Iris pigment epithelial cell (primary cell): ENCODE results near the gene PLXNA4.
"Not testable (repeated sequence)": the region's sequence is repeated elsewhere in the genome, so short reads cannot be mapped to it uniquely, and the experiment has no call there.

Experiments used
- DNase-seq: peaks from one replicate; pipeline ENCODE4 v3.0.0-alpha.2; 2011; ENCODE audit warnings: low read depth

Gene PLXNA4

DNA sequence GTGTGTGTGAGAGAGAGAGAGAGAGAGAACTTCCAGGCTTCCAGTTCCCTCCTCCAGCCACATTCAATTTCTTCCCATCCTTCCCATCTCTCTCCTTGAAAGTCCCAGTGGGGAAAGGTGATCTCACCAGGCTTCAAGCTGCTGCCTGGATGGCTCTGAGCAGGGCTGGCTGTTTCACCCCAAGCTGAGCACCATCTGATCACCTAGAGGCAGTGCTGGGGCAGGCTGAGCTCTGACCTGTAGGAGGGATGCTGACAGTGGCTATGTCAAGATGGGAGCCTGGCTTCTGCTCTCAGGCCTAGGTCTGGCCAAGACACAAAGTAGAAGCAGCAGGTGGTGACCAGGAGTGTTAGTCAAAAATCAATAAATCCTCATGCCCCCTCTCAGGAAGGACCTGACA, 370.8 kb downstream of the PLXNA4 start:
- no peak for DNase-seq

DNA sequence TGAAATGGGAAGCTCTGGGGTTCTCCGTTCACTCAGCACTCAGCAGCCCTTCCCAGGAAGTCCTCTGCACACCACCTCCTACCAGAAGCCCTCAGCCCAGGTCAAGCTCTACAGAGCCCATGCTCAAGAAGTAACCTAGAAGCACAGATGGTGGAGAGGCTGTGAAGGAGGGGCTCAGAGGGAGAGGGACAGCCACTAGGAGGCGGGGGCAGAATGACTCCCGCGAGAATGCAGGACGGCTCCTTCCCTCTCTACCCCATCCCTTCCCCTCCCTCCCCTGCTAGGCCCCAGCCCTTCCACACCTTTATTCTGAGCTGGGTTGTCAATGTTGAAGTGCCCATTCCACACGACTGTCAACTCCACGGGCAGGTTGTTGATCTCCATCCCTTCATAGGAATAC, 373.2 kb downstream of the PLXNA4 start:
- no peak for DNase-seq

DNA sequence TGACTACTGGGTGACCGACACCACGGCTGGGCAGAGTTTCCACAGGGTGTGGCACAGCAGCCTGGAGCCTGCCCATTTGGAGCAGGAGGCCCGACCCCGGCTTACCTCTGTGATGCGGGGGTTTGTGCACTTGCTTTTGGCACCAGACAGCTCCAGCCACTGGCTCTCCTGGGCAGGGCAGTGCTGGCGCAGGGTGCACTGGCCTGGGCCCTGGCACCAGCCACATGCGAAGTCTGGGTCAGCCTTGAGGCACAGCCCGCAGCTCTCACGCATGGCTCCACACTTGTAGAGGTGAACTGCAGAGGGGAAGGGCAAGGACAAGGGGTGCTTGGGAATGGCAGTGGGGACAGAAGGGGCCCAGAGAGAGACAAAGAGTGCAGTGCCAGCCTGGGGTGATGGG, 373.7 kb downstream of the PLXNA4 start:
- DNase-seq: no peak

DNA sequence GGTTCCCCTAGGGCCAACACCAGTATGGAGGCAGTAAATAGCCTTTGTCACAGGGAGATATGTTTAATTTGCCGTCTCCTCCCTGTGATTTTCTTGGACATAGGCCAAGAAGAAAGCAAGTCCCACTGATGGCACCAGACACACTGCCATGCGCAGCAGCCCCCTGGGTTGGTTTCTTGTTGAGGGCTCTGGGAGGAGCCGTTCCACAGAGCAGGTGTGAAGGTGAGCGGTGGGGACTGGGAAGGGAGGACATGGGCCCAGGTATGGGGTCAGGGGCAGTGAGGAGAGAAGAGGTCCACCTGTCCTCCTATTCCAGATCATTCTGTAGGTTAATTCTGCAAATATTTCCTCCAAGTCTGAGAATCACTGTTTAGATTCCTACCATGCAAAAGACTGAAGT, 376.1 kb downstream of the PLXNA4 start:
- no peak for DNase-seq

DNA sequence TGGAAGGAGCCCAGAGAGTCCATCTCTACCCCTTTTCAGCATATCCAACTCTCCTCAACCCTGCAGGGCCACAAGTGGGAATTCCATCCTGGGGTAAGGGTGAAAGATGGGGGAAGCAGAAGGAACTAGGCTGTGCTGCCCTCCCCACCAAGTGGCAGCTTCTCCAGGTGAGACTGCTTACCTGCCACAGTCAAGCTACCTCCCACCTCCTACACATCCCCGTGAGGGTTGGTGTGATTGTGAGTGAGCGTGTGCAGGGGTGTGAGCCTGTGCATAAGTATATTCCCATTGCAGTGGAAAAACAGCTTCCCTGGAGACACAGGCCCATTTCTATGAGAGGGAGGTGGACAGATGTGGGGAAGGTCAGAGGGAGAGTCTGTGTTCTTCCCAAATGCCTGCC, 376.6 kb downstream of the PLXNA4 start:
- DNase-seq: no peak

DNA sequence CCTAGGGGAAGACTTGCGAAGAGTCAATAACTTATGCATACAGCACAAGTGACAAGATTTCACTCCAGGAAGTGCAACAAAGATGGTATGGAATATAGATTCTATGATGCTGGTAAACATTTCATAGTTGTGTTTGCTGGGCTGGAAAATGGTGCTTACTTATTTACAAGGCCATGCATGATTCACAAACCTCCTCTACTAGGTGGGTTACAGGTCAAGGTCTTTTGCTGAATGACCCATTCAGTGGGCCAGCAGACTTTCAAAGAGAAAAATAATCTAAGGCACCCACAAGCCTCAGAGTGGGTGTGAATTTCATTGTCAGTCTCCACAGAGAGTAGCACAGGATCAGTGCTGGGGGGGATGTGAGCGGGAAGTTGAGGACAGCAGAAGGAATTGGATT, 378.5 kb downstream of the PLXNA4 start:
- no peak for DNase-seq

DNA sequence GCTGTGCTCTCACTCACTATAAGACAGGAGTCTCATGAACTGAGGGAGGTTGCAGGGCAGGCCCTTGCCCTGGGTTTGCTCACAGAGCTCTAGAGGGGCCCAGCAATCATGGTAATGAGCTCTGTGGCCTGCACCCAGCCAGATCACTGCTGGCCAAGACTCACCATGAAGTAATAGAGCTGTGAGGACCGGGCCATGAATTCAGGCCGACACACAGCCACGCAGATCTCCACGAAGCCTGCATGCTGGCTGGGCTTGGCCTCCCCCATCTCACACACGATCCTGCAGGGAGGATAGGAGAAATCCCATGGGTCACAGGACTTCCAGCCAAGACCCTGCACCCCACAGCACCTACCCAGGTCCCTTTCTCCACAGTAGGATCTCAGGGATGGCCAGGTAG, 382.4 kb downstream of the PLXNA4 start:
- no peak for DNase-seq

DNA sequence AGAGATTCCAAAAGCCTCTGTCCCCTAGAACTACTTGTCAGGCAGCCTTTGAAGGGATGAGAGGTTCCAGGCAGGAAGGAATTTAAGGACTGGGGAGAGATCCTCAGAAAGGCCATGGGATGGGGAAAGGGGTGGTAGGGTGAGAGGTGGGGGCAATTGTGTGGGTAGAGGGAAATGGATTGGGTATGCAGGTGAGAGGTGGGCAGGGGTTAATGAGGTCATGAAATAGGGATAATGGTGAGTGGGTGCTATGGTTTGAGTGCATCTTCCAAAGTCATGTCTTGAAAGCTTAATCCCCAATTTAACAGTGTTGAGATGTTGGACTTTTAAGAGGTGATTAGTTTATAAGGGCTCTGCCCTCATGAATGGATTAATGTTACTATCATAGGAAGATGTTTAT, 383.5 kb downstream of the PLXNA4 start:
- DNase-seq: no peak

DNA sequence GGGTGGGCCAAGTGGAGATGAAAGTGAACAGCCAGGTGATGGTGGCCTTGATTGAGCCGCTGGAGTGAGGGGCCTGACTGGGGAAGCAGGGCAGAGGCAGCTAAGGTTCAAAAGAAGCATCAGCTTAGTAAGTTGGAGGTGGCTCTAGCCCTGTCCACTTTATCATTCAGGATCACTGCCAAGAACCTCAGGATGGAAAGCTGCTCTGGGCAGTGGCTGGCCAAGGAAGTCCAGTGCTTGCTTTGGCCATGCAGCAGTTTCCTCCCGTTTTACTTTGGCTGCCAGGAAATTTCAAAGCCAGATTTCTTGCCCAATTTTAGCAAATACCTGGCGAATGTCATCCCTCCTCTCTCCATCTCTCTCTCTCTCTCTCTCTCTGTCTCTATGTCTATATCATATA, 384.9 kb downstream of the PLXNA4 start:
- no peak for DNase-seq

DNA sequence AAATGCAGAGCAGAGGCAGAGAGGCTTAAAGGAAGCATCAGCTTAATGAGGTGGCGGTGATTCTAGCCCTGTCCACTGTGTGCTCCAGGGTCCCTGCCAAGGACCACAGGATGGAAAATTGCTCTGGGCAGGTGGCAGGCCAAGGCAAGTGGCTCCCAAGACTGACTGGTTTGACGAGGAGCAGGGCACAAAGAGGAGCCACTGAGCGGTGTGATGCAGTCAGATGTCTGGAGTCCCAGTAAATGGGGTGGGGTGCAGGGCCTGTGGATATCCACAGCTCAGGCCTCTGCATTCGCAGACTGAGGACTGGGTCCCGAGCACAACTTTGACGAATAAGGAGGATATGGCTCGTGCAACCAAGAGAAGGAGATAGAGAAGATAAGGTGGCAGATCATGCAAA, 385.6 kb downstream of the PLXNA4 start:
- DNase-seq: no peak

DNA sequence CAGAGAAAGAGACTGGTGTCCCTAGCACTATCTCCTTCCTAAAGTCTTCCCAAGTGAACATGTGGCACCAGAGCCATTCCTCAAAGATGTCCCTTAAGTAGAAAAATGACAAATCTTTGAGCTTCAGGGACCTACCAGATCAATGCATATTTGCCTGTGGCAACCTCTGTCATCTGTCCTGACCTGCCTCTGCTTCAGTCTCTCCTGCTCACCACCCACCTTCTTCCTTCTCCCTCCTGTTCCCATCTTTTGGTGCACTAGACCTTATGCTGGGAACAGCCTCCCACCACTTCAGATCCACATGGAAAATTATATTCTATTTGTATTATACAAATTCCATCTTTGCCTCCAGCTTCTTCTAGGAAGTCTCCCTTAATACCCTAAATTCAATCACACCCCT, 386.4 kb downstream of the PLXNA4 start:
- DNase-seq: no peak

DNA sequence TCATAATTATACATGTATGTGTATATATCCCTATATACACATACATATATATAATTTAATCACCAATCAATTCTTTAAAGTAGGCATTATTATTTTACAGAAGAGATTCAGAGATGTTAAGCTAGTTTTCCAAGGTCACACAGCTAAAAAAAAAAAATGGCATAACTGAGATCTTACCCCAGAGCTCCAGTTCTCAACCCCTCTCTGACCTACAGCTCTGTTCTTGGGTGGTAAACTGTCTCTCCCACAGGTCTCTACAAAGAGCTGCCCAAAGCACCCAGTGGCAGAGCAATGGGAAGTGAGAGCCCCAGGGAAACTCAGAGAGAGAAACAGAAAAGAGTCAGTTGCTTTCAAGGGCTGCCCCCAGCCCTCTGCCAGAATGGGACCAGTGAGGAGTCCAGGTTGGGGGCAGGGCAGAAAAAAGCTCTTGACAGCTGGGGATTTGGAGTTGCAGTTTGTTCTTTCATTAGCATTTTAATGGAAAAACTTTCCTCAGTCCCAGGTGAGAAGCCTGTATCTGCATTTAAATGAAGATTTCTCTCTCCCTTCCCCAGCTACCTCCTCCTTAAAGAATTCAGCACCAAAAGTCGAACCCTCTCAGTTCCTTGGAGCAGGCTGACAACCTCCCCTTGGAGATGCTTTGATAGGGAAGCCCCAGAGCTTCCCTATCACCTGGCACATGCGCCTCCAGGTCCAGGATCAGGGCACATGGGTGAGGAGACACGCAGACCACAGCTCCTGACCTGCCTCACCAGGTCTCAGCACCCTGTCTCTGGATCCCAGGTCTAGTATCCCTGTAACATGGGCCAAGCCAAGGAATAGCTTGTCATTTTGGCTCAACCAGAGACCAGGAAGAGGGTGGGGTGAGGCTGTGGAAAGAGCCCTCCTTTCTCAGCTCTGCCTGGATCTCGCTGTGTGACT, 388.1 kb downstream of the PLXNA4 start:
- DNase-seq: no peak

DNA sequence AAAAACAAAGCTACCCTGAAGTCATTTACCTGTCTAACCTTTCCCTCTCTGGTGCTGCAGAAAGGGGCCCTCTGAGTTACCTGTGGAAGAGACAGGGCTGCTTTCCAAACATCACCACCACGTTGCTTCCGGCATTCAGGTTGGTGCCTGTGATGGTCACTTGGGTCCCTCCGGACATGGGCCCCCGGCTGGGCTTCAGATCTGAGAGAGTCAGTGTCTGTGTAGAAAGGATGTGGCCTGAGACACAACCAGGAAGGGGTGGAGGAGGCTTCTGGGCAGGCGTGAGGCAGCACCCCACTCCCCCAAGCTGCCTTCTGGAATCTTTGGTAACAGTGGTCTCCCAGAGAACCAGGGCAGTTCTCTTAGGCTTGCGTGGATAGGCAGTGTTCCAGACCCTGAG, 388.9 kb downstream of the PLXNA4 start:
- DNase-seq: no peak

DNA sequence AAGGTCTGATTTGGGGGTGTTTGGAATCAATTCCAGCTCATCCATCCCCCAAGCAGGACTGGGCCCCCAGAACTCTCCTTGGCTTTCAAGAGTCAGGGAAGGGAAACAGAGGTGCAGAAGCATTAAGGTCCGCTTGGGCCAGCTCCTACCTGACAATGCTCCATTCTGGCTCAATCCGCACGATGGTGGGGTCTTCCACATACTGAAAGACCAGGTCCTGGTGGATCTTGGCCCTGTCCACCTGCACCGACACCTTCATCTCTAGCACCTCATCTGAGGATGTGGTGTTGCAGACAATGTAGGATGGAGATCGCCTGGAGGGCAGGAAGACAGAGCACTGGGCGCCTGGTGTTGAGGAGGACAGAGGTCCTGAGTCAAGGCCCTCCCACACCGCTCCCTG, 391.1 kb downstream of the PLXNA4 start:
- DNase-seq: no peak

DNA sequence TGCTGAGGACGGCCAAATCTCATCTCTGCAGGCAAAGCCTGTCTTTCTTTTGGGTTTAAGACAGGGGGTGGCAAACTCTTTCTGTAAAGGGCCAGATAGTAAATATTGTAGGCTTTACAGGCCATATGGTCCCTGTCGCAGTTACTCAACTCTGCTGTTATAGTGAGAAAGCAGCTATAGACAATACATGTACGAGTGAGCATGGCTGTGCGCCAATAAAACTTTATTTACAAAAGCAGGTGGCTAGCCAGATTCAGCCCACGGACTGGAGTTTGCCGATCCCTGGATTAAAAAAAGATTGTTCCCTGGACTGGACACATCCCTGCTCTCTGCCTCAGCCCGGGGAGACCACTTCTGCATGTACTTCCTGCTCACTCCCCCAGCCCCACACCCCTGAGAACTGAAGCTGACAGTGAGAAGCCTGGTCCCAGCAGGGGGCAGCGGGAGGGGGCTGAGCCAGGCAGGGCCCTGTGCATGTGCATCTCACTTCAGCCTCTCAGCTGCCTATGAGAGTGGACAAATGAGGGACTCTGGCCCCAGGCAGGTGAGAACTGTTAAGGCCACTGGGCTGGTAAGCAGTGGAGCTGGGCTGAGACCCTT, 392.4 kb downstream of the PLXNA4 start:
- no peak for DNase-seq

DNA sequence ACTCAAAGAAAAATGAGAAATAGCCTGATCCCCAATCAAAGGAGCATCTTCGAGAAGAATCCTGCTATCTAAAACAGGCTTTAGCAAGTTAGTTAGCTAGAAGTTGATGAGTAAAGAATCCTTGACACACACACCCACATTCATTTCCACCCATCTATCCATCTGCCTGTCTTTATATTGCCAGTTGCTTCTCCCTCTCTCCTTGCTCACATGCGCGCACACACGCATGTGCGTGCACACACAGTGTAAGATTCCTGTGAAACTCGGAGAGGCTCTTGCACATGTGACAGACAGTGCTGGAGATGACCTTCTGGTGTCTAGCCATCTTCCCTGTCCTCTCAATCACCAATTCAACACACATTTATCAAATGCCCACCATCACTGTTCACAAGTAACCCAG, 393.3 kb downstream of the PLXNA4 start:
- no peak for DNase-seq

DNA sequence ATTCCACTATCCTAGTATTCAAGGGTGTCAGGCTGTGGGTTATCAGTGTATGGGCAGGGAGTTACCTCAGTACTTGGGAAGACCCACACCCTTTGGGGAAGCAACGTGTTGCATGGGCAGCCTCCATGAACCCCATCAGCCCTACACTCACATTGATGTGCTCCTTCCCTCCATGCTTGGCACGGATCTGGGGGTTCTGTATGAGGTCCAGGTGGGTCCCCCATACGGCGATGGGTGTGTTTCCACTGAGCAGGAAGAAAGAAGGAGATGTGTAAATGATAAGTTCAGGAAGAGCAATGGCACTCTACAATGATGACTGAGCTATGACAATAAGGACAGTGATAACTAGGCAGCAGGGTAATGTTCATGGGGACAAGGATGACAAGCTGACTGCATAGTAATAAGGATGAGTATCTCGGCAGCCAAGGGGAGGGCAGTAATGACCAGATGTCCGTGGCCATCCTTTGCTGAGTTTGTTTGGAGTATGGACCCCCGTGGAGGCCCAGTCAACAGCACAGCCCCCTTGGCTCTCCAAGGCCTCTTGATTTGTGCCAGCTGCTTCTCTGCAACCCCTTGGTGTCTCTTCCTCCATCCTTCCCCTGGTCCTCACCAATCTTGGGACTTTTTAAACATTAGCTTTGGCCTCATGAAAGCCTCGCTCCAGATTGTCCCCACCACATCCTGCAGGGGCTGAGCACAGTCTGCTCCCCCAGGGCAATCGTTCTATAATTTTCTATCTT, 394.2 kb downstream of the PLXNA4 start:
- DNase-seq: no peak

DNA sequence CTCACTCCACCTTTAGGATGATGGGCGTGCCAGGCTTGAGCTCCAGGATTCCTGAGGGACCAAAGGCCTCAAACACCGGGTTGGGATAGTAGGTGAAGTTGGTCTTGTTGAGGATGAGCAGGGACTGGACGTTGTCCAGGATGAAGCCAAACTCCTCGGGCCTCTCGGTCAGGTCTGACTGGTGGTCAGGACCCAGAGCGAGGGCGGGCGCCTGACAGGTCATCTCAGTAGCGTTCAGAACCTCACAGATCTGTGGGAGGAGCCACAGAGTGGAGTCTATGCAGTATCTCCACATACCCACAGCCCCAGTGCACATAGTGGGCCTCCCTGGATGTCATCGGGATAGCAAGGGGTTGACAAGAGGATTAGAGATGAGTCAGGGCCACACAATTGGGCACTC, 394.9 kb downstream of the PLXNA4 start:
- DNase-seq: no peak

DNA sequence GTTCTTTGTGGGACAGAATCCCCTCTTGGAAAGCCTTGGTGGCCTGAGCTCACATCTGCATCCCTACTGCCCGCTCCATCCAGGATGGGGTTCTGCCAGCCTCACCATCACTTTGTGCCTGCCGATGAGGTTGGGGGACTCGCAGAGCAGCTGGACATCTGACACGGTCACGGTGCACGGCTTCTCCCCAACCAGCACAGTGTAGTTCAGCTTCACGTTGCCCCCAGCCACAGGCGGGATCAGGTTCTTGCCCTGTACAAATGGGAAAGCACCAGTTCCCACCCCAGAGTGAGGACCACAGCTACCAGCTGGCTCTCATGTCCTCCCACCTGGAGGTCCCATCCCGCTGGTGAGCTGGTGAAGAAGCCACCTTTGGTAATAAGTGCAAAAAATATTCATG, 395.8 kb downstream of the PLXNA4 start:
- no peak for DNase-seq

DNA sequence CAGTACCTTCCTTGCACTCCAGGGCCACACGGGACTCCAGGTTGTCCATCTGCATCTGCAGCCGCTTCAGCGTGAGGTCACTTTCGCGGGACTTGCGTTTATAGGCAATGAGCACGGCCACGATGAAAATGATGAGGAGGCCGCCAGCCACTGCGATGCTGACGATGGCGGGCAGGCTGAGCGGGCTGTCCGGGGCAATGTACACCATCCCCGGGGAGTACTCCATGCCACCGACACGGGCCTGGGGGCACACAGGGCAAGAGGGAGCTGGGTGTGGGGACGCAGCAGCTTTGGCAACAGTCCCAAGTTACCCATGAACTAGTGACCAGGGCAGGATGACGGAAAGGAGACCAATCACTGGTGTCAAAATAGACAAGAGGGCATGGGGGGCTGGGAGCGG, 396.6 kb downstream of the PLXNA4 start:
- no peak for DNase-seq

DNA sequence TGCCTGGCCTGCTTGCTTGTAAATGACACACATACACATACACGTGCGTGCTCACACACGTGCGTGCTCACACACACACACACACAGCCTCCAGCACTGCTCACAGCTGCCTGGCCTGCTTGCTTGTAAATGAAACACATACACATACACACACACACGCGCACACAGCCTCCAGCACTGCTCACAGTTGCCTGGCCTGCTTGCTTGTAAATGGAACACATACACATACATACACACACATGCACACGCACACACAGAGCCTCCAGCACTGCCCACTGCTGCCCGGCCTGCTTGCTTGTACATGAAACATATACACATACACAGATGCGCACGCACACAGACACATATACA, 397.2 kb downstream of the PLXNA4 start:
- DNase-seq: no peak

DNA sequence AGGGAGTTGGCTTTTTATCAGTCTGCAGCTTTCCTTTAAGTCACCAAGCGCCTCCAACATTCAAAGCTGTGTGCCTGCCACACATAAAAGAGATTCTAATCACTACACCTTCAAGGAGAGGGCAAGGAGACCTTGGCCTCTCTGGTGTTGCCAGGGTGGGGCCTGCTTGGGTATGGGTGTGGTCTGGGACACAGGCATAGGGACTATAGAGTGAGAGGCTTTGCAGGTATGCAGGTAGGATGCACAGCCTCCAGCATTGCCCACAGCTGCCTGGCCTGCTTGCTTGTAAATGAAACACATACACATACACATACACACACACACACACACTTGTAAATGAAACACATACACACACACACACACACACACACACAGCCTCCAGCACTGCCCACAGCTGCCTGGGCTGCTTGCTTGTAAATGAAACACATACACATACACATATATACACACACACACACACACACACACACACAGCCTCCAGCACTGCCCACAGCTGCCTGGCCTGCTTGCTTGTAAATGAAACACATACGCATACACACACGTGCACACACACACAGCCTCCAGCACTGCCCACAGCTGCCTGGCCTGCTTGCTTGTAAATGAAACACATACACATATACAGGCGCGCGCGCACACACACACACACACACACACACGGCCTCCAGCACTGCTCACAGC, 397.7 kb downstream of the PLXNA4 start:
- not testable (repeated sequence) for DNase-seq
